ENCODE measurements around the gene NFAM1. TPM values are rescaled to one million over a fixed set of nuclear protein-coding genes. Genes with fewer than 3 reads are reported as not detected.

Gene NFAM1
- total and polyA plus RNA-seq, 2 of the 4 experiments (the other 2 are of a cell fraction), result not detected

DNA sequence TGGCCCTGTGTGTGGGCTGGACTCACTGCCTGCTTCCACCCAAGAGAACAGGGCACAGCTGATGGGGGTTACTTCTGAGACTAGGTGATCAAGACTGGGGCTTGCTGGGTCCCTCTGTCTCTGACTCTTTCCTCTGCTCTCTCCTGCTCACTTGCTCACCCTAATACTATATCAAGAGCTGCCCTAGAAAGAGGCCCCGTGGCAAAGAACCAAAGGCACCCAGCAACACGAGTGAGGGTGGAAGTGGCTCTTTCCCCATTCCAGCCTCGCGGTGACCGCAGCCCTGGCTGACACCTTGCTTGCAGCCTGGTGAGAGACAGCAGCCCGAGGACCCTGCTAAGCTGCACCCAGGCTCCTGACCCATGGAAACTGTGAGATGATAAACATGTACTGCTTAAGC, 20.7 kb upstream of the NFAM1 start:
- CTCF ChIA-PET, result interaction anchor here (1.4 kb wide), 1 partner anchor 9 kb away, joined by 5 read pairs; no protein-coding TSS in a partner anchor
- Histone ChIP-seq H3K36me3 (ENCODE audit: control insufficient read depth, insufficient read depth, low read length) (no peaks in the 10 kb centered on the region), H3K4ac (ENCODE audit: low read depth, low read length) (no peak overlapping the region), H3K14ac (replicated peaks; ENCODE audit: low read depth, low read length) (no peak overlapping the region), H4K91ac (ENCODE audit: insufficient read depth, low read depth, low read length) (no peak overlapping the region), H3K56ac (ENCODE audit: extremely low read depth, insufficient read depth, low read length) (no peak overlapping the region), H3K9ac (ENCODE audit: low read depth, low read length) (no peak overlapping the region), H3K4me2 (ENCODE audit: low read depth, low read length) (no peak overlapping the region), H2BK5ac (ENCODE audit: low read depth, low read length, poor library complexity, severe bottlenecking) (no peak overlapping the region), H2BK20ac (ENCODE audit: low read depth, low read length) (no peak overlapping the region), H3K18ac (ENCODE audit: low read depth, low read length) (no peak overlapping the region), H2AK5ac (ENCODE audit: low read depth, low read length) (no peak overlapping the region), H2AK9ac (replicated peaks; ENCODE audit: low read depth, low read length, poor library complexity) (no peak overlapping the region), H3K23ac (ENCODE audit: low read depth, low read length) (no peak overlapping the region), H2AFZ (replicated peaks; ENCODE audit: low read length, poor library complexity) (no peak overlapping the region), H3K79me1 (ENCODE audit: low read depth in 1 of 2, low read length in 2 of 2) (no peaks in the 10 kb centered on the region), H3K27ac (ENCODE audit: insufficient read depth, low read length) (no peak overlapping the region), H3K4me1 (ENCODE audit: control insufficient read depth, insufficient read depth, low read length) (no peaks in the 10 kb centered on the region), H3K4me3 (ENCODE audit: insufficient read depth, low read depth, low read length) (no peak overlapping the region), H2BK15ac (ENCODE audit: low read depth, low read length) (no peak overlapping the region), H2BK120ac (ENCODE audit: low read depth, low read length) (no peak overlapping the region), H3K9me1 (ENCODE audit: insufficient read depth, low read length) (no peaks in the 10 kb centered on the region), H4K5ac (ENCODE audit: low read depth, low read length) (no peak overlapping the region), H3K9me3 (ENCODE audit: control insufficient read depth, insufficient read depth, low read length) (no peaks in the 10 kb centered on the region), H4K20me1 (ENCODE audit: insufficient read depth, low read length) (no peaks in the 10 kb centered on the region), H3K27me3 (ENCODE audit: control insufficient read depth, insufficient read depth, low read length) (peaks cover 33% of the 10 kb centered on the region), H4K8ac (ENCODE audit: low read depth in 2 of 2, low read length in 2 of 2) (no peak overlapping the region)
- in situ Hi-C loops (cut with MboI; ENCODE audit: low sequenced_read_pairs) (no loop called here), dilution Hi-C loops (cut with HindIII; ENCODE audit: low sequenced_read_pairs, unreplicated experiment) (no loop called here), intact Hi-C loops (cut with micrococcal nuclease) (no loop called here)
- WGBS, 2 experiments (ENCODE audit: extremely low coverage in 2 of 2, insufficient read length in 1 of 2), result 40% methylated on average over 4 of the region's 6 CpGs; no CpG with 5 or more reads in 1 of the 2 experiments
- DNase-seq (no peak), ATAC-seq (ENCODE audit: low read depth) (no peak)
- TF ChIP-seq FOS (IDR thresholded peaks at IDR 0.05; ENCODE audit: low read depth, low read length) (no peak), MAFK (IDR thresholded peaks at IDR 0.05; ENCODE audit: low read depth, low read length) (no peak), CEBPB (IDR thresholded peaks at IDR 0.05; ENCODE audit: low read depth, low read length) (no peak), MXI1 (IDR thresholded peaks at IDR 0.05; ENCODE audit: borderline replicate concordance, low read depth, low read length) (no peak), POLR2A (IDR thresholded peaks at IDR 0.05; ENCODE audit: low read depth, low read length) (no peak), RAD21 (IDR thresholded peaks at IDR 0.05; ENCODE audit: low read length) (no peak), RFX5 (IDR thresholded peaks at IDR 0.05; ENCODE audit: low read depth, low read length) (no peak), RCOR1 (IDR thresholded peaks at IDR 0.05; ENCODE audit: insufficient replicate concordance, low read length) (no peak), NFE2L2 (IDR thresholded peaks at IDR 0.05; ENCODE audit: low read depth, low read length) (no peak), MAZ (IDR thresholded peaks at IDR 0.05; ENCODE audit: borderline replicate concordance, low read depth, low read length) (no peak), BHLHE40 (IDR thresholded peaks at IDR 0.05; ENCODE audit: low read depth, low read length) (no peak), CHD1 (IDR thresholded peaks at IDR 0.05; ENCODE audit: low read depth, low read length) (no peak), SMC3 (IDR thresholded peaks at IDR 0.05; ENCODE audit: low read depth, low read length) (no peak)
- TF ChIP-seq, protein P1, sequence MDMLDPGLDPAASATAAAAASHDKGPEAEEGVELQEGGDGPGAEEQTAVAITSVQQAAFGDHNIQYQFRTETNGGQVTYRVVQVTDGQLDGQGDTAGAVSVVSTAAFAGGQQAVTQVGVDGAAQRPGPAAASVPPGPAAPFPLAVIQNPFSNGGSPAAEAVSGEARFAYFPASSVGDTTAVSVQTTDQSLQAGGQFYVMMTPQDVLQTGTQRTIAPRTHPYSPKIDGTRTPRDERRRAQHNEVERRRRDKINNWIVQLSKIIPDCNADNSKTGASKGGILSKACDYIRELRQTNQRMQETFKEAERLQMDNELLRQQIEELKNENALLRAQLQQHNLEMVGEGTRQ (IDR thresholded peaks at IDR 0.05; ENCODE audit: low read depth, low read length), result no peak
- TF ChIP-seq, protein P2, sequence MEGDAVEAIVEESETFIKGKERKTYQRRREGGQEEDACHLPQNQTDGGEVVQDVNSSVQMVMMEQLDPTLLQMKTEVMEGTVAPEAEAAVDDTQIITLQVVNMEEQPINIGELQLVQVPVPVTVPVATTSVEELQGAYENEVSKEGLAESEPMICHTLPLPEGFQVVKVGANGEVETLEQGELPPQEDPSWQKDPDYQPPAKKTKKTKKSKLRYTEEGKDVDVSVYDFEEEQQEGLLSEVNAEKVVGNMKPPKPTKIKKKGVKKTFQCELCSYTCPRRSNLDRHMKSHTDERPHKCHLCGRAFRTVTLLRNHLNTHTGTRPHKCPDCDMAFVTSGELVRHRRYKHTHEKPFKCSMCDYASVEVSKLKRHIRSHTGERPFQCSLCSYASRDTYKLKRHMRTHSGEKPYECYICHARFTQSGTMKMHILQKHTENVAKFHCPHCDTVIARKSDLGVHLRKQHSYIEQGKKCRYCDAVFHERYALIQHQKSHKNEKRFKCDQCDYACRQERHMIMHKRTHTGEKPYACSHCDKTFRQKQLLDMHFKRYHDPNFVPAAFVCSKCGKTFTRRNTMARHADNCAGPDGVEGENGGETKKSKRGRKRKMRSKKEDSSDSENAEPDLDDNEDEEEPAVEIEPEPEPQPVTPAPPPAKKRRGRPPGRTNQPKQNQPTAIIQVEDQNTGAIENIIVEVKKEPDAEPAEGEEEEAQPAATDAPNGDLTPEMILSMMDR (conservative IDR thresholded peaks at IDR 0.05; ENCODE audit: low read depth, low read length), result no peak
- TF ChIP-seq, protein P3, sequence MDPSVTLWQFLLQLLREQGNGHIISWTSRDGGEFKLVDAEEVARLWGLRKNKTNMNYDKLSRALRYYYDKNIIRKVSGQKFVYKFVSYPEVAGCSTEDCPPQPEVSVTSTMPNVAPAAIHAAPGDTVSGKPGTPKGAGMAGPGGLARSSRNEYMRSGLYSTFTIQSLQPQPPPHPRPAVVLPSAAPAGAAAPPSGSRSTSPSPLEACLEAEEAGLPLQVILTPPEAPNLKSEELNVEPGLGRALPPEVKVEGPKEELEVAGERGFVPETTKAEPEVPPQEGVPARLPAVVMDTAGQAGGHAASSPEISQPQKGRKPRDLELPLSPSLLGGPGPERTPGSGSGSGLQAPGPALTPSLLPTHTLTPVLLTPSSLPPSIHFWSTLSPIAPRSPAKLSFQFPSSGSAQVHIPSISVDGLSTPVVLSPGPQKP (IDR thresholded peaks at IDR 0.05; ENCODE audit: borderline replicate concordance, low read depth, low read length), result no peak
- POLR2A ChIA-PET (ENCODE audit: unreplicated experiment), result no interaction called here
- no TSS peak for BruUV-seq (replicated peaks)

Measured in IMR-90 (cell line).